ENCODE measurements around the gene HTR6.
"Not testable (repeated sequence)": the region's sequence is repeated elsewhere in the genome, so short reads cannot be mapped to it uniquely, and the experiment has no call there.

The HTR6 gene

DNA sequence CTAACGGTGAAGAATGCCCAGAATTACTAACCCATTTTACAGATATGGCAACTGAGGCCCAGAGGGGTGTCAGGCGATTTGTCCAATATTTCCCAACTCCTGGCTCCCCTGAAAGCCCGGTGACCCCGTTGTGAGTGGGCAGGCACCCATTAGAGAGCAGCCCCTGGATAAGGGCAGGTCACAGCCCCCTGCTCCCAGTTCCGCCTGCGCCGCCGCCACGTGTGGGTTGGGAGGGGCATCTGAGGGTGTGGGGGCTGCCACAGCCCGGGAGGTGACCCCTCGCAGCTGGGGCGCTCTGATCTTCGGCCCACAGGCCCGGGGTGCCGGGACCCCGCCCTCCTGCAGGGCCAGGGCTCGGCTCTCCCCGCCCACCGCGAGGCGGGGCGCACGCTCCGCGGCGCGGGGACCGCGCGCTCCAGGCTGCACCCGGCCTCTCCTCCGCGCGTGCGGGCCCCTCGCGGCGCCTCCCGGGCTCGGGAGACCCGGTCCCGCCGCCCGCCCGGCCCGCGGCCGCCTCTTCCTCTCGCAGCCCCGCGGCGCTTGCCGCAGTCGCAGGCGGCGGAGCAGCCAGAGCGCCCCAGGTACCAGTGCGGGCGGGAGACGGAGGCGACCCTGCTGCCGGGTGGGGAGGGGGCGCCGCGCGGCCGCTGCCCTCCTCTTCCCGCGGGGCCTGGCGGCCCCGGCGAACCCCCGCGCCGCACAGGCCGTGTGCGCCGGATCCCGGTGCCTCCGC is at the start of gene HTR6:
HTR6 (plus strand) TSS at position 423 of the 733 bp plus-strand sequence. CDS start 879 bp downstream, outside the sequence.
- no peak for DNase-seq

DNA sequence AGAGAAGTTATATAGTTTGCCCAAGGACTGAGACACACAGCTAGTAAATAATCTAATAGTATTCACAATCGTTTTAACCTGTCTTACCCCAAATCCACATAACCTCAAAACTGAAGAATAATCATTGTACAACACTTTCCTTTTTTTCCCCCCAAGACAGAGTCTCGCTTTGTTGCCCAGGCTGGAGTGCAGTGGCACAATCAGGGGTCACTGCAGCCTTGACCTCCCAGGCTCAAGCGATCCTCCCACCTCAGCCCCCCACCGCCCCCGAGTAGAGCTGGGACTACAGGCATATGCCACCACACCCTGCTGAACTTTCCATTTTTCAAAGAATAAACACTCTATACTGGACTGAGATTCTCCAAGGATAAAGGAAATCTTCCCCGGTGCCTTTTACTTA is 49.2 kb upstream of the HTR6 start:
- no peak for DNase-seq

DNA sequence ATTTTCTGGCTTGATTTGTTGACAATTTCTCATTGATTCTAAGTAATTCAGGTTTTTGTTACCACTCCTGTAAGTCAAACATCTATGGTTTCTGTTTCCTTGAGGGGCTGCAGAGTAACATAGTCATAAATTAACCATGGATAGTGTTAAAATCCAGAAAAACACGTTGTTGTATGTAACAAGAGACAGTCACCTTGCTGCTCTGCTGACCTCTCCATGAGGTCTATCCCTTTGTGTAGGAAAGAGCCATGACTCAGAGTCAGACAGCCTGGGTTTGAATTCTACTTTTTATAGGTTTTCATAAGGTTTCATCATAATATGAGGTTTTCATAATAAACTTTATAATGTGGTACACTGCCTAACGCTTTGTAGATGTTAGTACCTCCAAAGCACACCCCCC is 48.2 kb upstream of the HTR6 start:
- no peak for DNase-seq

DNA sequence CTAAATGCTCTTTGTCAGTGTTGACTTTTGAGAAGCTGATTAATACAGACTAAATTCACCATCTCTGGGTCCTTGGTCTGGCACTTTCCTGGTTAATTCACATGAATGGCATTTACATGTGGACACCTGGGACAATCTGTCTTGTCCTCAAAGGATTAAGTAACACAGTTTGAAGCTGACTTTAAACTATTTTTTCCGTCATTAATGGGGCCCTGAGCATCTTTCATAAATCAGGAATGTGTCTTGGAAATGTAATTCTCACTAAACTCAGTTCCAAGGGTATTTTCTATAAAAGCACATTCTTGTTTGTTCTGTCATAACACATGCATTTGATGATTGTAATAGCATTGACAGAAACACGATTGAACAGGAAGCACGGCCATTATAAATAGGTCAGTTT is 47.3 kb upstream of the HTR6 start:
- DNase-seq: no peak

DNA sequence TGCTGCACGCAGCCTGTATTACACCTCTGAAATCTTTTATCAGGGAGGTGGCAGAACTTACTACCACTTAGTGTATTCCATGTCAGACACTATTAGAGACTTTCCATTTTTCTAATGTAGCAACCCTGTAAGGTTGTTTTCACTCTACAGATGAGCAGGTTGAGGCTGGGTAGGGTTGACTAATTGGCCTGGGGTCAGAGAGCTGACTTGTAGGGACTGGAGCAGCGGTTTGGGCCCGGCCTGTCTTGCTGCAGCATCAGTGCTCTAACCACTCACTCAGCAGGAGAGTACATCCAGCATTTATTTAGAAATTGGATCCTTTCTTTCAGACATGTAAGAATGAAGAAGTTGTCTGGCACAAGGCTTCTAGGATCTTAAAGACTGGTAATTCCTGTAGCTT is 46.2 kb upstream of the HTR6 start:
- DNase-seq: no peak

DNA sequence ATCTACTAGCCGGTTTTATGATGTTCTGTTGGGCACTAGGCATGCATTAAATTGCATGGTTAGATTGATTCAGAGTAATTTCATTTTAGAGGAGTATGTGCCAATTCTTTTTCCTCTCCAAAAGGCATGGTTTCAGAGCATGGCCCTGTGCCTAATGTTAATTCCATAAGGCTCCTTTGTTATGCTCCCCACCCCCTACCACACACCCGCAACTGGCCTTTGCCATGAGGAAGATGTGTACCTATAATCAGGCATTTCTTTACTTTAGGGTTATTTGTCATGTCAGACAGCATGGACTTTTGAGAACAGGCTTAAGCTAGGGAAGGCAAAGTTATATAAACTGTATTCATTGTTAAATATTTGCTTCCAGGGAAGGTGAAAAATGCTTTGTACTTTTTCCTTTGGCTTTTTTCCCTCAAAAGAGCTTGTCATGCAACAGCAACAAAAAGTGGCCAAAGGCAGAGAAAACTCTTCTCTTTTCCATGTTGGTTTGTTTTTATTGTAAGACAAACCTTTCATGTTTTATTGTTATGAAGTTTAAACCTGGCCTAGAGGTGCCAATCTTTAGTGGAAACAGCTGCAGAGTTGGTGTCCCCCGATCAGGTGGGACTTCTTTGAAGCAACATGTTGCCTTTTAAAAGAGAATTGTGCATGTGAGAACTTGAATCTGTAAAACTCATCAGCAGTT is 44.8 kb upstream of the HTR6 start:
- no peak for DNase-seq

DNA sequence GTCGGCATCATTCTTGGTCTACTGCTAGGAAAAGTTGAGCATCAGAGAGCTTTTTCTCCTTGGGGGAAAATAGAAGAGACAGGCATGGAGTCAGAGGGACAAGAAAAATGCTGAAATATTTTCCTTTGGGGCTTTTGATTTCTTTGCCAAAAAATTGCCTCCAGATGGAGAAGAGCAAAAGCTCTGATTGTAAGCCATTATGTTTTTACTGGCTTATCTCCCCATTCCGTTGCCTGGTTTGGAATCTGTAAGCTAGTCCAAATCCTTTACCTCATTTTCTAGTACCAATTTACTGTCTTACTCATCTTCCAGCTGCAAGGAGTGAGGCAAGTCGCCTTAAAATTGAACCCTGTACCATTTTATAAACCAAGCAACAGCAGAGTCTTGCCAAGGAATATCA is 43.9 kb upstream of the HTR6 start:
- DNase-seq: no peak

DNA sequence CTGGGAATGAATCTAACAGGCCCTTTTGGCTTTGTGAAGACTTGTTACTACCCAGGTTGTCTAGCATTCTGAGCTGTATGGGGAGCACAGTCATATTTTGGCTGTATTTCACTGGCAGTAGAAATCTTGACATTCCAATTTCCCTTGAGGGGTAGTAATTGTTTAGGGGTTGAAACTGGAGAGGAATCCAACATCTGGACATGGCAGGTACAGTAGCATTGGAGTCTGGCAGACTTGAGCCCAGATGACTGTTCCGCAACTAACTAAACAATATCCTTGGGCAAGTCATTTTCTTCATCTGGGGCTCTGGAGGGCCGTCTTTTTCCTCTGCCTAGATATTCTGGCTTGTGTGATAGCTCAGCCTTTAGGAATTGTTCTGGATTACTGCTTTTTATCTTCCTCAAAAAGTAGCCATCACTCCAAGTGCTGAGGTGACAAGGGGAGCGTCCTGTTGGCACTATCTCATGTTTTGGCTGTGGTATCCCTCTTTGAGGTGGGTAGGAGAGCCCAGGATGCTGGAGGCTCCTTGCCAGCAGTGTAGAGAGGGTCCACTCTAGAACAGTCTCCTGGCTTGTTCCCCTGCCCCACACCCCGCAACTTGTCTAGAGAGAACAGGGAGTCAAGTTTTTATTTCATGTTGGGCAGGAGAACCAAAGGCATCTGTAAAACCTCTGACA is 43.3 kb upstream of the HTR6 start:
- DNase-seq: no peak

DNA sequence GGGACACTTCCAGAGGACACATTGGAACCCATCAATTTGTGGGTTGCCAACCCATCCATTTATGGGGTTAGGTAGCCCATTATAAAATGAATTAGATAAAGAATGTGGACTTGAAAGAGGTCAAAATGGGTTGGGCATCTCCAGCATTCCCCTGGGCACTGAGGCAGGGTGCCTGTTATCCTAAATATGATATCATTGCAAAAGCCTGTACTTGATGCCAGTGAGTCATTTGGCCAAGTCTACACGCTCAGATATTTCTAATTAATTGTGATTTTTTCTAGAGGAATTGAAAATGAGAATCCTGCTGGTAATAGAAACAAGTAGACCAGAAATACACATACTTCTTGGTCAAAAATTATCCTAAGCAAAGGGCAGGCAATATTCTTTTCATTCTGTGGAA is 42.5 kb upstream of the HTR6 start:
- no peak for DNase-seq

DNA sequence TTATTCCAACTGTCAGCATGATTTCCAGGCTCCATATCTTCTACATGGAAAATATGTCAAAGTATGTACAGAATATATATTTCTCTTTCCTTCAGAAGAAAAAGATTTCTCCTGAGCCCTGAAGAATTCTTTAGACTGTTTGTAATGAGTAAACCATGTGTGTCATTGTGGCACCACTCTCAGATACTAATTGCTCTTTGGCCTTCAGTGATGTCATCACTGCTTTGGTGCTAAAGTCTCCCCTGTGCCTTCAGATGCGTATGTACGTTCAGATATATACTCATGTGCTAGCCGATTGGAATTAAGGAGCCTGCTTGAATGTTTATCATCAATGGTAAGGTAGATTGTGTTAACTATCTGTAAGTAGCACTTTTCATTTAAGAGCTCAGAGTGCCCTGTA is 41.2 kb upstream of the HTR6 start:
- no peak for DNase-seq

DNA sequence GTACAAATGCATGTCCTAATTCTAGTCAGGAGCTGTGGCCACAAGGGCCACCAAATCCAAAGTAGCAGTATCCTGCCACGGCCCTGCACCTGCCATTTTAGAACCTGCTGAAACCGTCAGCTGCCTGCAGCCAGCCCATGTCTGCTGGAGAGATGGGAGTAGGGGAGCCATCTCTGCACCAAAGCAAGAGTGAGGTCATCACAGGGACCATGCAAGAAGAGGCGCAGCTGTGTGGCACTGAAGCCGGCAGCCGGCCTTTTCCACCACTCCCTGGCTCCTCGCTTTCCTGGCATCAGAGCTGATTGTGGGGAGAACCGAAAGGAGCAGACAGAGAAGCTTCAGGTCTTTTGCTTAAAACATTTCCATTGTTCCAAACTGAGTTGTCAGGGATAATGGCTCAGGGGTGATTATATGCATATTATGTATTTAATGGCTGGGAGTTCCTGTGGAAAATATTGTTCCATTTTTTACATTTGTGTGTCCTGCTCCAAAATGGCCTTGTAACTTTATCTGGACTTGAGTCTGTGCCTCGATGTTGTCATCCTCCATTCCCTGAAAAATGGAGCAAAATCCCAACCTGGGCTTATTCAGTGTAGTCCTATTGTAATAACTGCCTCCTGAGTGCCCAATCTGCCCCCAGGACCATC is 39.3 kb upstream of the HTR6 start:
- no peak for DNase-seq

DNA sequence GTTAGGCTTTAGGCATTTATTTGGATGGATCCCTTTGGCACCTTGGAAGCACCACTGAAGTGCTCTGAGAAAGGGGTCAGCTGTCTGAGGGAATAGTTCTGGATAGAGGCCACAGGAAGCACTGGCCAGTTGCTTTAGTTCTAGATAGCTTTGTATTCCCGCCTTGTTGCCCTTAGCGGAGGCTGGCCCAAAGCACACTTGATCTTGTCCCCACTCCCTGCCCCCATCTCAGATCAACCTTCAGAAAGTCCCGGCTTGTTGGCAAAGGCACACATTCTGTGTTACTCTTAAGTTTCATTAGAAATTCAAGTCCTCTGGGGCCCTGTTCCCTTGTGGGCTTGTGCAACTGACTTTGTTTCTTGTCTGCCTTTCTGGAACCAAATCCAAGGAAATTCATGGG is 35.8 kb upstream of the HTR6 start:
- DNase-seq: no peak

DNA sequence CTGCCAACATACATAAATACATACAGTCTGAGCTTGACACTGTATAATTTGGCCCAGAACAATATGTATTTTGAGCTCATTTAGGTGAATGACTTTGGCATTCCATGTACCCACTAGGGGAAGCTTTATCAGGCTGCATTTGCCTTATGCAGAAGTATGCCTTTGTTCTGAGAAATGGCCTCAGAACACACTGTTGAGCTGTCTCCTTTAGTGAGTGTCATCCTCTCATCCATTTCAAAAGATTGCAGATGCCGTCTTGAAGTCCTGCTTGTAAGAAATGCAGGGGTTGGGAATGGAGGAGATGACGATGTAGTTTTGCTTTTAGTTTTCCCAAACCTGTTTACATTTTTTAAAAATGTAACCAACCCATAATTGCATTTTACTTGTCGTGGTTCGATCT is 35.3 kb upstream of the HTR6 start:
- no peak for DNase-seq

DNA sequence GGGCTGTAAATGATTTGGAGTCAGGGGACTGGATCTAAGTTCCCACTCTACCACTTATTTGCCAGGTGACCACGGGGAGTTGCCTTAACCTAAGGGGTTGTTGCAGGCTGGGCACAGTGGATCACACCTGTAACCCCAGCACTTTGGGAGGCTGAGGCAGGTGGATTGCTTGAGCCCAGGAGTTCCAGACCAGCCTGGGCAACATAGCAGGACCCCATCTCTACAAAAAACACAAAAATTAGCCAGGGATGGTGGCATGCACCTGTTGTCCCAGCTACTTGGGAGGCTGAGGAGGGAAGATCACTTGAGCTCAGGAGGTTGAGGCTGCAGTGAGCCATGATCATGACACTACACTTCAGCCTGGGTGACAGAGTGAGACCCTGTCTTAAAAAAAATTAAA is 34.5 kb upstream of the HTR6 start:
- DNase-seq: not testable (repeated sequence)

DNA sequence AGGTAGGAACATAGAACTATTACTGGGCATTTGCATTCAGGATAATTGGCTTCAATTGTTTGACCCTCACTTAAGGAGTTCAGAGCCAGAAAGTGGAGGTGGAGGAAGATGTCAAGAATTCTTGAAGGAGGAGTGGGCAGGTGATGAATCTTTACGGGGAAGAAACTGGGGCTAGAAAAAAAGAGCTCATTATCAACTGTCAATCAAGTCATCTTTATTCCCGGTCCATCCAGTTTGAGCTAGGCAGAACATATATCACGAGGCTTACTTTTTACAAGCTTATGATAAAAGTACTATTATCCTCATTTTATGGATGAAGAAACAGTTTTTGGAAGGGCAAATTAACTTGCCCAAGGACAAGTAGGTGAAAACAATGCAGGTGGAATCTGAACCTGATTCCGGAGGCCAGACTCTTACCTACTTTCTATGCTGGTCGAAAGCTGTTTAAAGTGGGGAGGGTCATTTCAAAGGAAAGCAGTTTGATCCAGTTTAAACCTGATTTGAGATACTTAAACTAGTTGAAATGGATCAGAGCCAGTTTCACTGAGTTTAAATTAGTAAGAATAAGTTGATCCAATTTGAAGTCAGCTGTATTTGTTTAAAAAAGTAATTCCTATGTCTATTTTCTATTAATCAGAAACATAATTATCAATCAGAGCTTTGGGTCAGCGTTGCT is 33.8 kb upstream of the HTR6 start:
- DNase-seq: no peak

DNA sequence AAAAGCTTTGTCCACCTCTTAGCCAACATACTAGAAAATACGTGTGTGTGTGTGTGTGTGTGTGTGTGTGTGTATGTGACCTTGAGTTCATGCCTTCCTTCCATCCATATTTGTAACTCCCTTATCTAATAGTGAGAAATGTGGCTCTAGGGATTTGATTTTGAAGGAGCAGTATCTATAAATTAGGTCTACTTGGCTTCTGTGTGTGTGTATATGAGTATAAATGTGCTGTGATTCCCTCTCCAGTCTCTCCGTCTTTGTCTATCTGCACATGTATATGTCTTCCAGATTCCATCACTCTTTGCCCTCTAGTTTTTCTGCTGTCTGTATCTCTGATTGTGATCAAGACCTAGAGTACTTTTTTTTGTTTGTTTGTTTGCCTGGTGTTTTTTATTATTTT is 32.5 kb upstream of the HTR6 start:
- DNase-seq: no peak

DNA sequence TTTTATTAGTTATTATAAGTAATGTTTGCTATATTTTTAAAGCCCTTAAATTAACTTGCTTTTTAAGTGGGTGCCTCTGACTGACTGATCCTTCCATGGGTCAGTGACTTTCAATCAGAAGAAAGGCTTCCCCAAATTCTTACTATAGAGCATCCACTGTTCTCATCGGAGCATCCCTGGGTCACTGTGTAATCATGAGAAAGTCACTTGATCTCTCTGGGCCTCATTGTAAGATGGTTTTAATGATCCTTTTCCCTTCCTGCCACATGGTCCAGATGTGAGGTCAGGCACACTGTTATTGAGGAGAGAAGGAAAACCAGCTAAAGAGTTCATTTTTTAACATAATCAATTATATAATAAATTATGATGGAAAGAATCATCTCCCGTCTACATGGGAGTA is 31.6 kb upstream of the HTR6 start:
- no peak for DNase-seq

DNA sequence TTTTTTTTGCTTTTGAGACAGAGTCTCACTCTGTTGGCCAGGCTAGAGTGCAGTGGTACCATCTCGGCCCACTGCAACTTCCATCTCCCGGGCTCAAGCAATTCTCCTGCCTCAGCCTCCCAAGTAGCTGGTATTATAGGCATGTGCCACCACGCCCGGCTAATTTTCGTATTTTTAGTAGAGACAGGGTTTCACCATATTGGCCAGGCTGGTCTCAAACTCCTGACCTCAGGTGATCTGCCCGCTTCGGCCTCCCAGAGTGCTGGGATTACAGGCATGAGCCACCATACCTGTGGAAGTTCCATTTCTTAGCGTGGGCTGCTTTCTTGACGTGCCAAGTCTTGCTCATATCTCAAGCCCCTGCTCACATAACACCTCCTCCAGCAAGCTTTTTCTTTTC is 29.6 kb upstream of the HTR6 start:
- not testable (repeated sequence) for DNase-seq

DNA sequence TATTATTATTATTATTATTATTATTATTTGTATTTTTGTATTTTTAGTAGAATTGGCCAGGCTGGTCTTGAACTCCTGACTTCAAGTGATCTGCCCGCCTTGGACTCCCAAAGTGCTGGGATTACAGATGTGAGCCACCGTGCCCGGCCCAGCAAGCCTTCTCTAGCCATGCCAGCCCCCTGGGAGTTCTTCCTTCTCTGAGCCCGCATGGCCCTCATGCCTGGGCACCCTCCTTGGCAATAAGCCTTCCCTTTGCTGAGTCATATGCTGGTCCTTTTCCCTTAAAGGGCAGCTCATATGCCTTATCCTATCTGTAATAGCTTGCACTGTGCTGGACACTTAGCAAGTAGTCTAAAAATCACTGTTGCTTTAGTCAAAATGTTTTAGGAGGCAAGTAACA is 29.0 kb upstream of the HTR6 start:
- no peak for DNase-seq

DNA sequence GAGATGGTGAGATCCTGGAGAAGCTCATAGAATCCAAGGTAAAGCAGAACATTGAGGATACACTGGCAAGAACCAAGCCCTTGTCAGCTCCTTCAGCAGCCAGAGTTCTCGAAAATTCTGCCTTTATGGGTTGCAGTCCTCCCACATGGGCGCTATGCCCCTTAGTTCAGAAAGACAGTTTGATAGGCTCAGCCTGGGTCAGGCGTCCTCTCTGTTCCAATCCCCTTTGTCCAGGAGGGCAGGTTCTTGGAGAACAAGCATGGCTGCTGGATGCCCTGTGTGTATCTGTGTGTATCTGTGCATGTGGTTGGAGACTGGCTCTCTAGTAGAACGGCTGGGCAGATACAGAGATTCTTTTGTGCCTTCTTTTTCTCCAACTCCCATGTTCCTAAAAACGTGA is 28.6 kb upstream of the HTR6 start:
- DNase-seq: no peak

DNA sequence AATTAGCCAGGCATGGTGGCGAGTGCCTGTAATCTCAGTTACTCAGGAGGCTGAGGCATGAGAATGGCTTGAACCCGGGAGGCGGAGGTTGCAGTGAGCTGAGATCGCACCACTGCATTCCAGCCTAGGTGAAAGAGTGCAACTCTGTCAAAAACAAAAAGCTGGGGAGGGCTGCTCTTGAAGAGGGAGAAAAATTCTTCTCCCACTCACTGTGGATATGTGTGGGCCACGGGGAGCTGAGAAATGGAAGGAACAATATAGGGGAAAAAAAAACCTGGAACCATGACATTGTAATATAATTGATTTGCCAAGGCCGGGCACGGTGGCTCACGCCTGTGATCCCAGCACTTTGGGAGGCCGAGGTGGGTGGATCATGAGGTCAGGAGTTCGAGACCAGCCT is 27.9 kb upstream of the HTR6 start:
- DNase-seq: not testable (repeated sequence)

DNA sequence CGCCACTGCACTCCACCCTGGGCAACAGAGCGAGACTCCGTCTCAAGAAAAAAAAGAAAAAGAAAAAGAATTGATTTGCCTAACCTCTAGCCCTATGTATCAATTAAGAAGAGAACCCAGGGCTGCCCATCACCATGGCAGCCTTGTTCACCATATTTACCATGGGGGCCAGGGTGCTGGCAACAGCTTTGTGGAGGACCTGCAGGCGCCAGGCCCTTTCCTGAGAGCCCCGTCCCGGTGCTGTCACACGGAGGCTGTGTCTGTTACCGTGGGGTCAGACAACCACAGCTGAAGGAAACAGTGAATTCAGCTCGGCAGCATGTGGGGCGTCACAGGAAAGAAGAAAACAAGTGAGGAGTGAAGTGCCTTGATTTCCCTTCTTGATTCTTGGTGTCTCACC is 27.1 kb upstream of the HTR6 start:
- DNase-seq: no peak

DNA sequence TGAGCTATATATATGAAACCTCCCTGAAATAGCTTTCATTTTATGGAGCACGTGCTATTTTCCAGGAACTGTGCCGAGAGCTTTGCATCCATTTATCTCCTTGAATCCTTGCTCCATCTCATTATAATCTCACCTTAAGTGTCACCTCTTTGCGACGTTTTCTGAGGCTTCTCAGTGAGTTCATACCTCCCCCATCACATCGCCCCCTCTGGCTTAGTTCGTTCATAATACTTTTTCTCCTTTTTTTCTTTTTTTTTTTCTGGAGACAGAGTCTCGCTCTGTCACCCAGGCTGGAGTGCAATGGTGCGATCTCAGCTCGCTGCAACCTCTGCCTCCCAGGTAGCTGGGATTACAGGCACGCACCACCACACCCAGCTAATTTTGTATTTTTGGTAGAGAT is 25.4 kb upstream of the HTR6 start:
- DNase-seq: not testable (repeated sequence)
